ENCODE measurements around the gene STARD5. TPM values are rescaled to one million over a fixed set of nuclear protein-coding genes. Genes with fewer than 3 reads are reported as not detected.

STARD5 gene
- total RNA-seq, 1 donor from 2014 or later = 2.4 TPM

DNA sequence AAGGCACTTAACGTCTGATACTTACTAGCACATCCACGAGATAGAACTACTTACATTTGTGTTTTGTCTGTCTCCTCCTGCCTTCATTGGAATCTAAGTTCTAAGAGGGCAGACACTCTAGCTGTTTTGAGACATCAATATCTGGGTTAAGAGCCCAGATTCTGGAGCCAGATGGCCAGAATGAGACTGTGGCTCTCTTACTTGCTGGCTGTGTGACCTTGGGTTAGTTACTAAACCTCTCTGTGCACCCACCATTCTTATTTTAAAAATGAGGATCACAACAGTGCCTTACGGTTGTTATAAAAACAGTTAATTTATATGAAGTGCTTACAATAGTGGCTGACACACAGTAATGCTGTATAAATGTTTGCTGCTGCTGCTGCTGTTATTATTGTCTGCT is 7.7 kb downstream of the STARD5 start:
- H3K4me1 Mint-ChIP-seq = no peaks in the 10 kb centered on the region
- no peak overlapping the region for H3K4me3 Mint-ChIP-seq
- no peak for DNase-seq (ENCODE audit: low read depth, low spot score)
- no peaks in the 10 kb centered on the region for H3K9me3 Mint-ChIP-seq
- H3K27me3 Mint-ChIP-seq (ENCODE audit: low read depth) = peaks cover 4% of the 10 kb centered on the region
- no peak overlapping the region for H3K27ac Mint-ChIP-seq (ENCODE audit: unreplicated experiment)
- H3K36me3 Mint-ChIP-seq (ENCODE audit: low read depth) = no peaks in the 10 kb centered on the region
- TF ChIP-seq CTCF (conservative IDR thresholded peaks at IDR 0.05) = no peak

DNA sequence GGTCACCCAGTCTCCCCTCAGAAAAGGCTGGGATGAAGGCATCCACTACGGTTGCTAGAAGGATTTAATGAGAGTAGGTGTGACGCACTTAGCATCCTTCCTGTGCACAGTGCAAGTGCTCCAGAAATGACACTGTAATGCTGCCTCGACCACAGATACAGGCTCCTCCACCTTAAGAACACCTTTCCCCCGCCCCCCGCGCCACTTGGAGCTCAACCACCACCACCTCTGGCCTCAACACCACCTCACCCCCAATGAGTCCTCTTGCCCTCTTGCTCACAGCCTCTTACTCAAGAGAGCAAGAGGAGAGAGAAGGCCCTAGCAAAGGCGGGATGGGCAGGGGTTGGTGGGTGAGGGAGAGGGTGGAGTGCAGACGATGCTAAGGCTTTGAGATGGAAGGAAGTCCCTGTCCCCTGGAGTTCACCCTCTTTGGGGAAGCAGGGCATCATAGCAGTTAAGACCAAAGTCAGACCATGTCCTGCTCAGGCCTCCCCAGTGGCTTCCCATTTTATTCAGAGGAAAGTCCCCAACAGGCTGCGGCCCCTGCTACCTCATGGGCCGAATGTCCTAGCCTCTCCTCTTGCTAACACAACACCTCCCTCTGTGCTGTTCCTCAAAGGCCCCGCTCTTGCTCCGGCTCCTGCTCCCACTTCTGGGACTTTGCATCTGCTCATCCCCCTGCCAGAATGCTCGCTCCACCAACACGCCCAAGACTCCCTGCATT is 8.3 kb downstream of the STARD5 start:
- H3K9me3 Mint-ChIP-seq = no peaks in the 10 kb centered on the region
- no peak for DNase-seq (ENCODE audit: low read depth, low spot score)
- no peak overlapping the region for H3K27ac Mint-ChIP-seq (ENCODE audit: unreplicated experiment)
- no peak for TF ChIP-seq CTCF (conservative IDR thresholded peaks at IDR 0.05)
- H3K36me3 Mint-ChIP-seq (ENCODE audit: low read depth) = no peaks in the 10 kb centered on the region
- peaks cover 4% of the 10 kb centered on the region for H3K27me3 Mint-ChIP-seq (ENCODE audit: low read depth)
- H3K4me3 Mint-ChIP-seq = no peak overlapping the region
- no peaks in the 10 kb centered on the region for H3K4me1 Mint-ChIP-seq

GRCh38 chr15:81314378-81314777 is 9.6 kb downstream of the STARD5 start:
- DNase-seq (ENCODE audit: low read depth, low spot score) = no peak
- Mint-ChIP-seq H3K36me3 (ENCODE audit: low read depth) (no peaks in the 10 kb centered on the region), H3K4me3 (no peak overlapping the region), H3K27ac (ENCODE audit: unreplicated experiment) (no peak overlapping the region), H3K4me1 (no peaks in the 10 kb centered on the region), H3K27me3 (ENCODE audit: low read depth) (no peaks in the 10 kb centered on the region), H3K9me3 (no peaks in the 10 kb centered on the region)
- no peak for TF ChIP-seq CTCF (conservative IDR thresholded peaks at IDR 0.05)

- Mint-ChIP-seq H3K27me3 (ENCODE audit: low read depth) (no peaks in the 10 kb centered on the region), H3K27ac (ENCODE audit: unreplicated experiment) (no peak overlapping the region), H3K9me3 (no peaks in the 10 kb centered on the region), H3K4me1 (no peaks in the 10 kb centered on the region), H3K36me3 (ENCODE audit: low read depth) (no peaks in the 10 kb centered on the region), H3K4me3 (no peak overlapping the region)
- TF ChIP-seq CTCF (conservative IDR thresholded peaks at IDR 0.05) = no peak
- DNase-seq (ENCODE audit: low read depth, low spot score) = no peak
Observed at GRCh38 chr15:81313686-81314085, 10.3 kb downstream of the STARD5 start.

DNA sequence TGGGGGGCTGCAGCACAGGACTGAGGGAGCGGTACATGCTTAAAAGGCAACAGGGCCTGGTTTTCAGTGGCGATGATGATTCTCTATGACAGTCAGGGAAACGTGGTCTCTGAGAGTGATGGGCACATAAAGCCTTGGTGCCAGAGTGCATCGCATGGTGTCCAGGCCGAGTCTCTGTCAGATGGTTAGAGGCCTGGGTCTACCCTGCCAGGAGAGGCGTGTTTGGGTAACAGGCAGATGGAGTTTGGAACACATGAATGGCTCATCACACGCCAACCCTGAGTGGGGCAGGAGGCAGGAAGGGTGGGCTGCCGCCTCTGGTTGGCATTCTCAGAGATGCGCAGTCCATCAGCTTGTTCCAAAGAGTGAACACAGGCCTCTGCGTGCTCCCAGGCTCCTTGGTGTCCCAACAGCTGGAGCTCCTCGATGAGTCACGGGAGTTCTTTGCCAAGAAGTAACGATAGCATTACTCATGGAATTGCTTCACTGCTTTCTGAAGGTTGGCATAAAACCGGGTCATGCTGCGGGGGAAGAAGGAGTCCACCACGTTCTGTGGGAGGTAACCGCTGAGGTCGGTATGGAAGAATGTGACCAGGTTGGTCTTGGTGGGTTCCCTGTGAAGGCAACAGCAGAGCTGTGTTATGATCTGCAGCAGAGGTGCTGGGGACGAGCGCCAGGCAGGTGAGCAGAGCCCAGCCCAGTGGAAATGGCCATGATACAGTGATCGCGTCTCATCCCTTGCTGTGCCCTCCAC is 11.0 kb downstream of the STARD5 start:
- no peaks in the 10 kb centered on the region for H3K36me3 Mint-ChIP-seq (ENCODE audit: low read depth)
- no peak overlapping the region for H3K27ac Mint-ChIP-seq (ENCODE audit: unreplicated experiment)
- H3K9me3 Mint-ChIP-seq = no peaks in the 10 kb centered on the region
- no peaks in the 10 kb centered on the region for H3K4me1 Mint-ChIP-seq
- H3K4me3 Mint-ChIP-seq = no peak overlapping the region
- DNase-seq (ENCODE audit: low read depth, low spot score) = no peak
- TF ChIP-seq CTCF (conservative IDR thresholded peaks at IDR 0.05) = no peak
- H3K27me3 Mint-ChIP-seq (ENCODE audit: low read depth) = no peaks in the 10 kb centered on the region
